HCEC 1CT (cell line): Measurements from ENCODE around the gene AZI2.

Experiments
- DNase-seq: peaks from one replicate; pipeline ENCODE4 v3.0.0-alpha.2; 2017

The AZI2 gene, protein sequence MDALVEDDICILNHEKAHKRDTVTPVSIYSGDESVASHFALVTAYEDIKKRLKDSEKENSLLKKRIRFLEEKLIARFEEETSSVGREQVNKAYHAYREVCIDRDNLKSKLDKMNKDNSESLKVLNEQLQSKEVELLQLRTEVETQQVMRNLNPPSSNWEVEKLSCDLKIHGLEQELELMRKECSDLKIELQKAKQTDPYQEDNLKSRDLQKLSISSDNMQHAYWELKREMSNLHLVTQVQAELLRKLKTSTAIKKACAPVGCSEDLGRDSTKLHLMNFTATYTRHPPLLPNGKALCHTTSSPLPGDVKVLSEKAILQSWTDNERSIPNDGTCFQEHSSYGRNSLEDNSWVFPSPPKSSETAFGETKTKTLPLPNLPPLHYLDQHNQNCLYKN

DNA sequence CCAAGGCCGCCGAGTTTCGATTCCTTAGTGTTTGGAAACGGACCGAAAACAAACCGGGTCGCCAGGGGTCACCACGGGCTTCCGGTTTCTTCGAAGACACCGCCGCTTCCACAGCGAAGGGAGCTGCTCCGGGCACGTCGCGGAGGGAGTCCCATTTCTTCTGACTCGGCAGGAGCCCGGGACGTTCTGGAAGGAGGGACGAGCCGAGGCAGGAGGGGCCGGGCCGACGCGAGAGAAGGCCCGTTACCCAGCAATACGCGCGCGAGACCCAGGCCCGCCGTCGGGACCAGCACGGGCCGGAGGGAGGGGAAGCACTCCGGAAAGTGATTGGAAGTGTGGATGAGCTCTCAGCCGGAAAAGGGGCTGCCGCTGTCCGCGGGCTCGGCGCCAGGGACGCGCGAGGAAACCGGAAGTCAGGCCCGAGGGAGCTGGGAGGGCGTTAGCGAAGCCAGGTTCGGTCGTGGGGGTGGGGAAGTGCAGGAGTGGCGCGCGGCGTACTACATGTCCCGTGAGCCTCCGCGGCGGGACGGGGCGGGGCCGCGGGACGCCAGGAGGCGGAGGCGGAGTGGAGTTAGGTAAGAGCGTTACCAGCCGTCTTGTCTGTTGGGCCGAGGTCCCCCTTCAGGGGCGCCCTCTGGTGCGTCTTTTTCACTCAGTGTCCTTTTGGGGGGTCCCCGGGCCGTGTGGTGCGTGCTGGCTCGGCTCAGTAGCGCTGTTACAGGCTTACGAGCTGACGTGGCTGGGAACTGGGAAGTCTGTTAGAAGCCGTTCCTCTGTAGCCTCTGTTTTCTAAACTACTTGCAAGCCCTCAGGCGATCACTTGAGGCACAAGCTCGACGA lies at the start of gene AZI2, which contains the start of gene ZCWPW2:
AZI2 (minus strand) TSS at position 196 of the 840 bp plus-strand sequence. CDS start 8,207 bp downstream, outside the sequence.
ZCWPW2 (plus strand) TSS at position 93 of the 840 bp plus-strand sequence. CDS start 64,348 bp downstream, outside the sequence.
- DNase-seq: peak; percentile 96

DNA sequence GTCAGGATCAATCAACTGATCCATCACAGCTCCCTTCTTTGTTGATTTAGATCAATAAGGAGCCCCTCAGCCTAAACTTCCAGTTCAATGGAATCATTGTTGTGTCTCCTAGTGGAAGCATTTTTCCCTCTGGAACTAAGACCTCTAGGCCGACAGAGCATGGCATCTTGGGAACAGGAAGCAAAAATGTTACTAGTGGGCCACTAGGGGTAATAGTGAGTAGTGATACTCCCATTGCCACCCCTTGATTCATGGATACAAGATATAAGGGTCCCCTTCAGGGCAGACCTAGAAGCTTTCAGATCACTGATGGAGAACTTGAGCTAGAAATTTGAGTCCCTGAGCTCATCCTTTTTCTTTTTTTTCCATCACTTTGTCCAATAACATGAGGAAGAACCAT lies 40.4 kb upstream of the AZI2 start:
- no peak for DNase-seq

DNA sequence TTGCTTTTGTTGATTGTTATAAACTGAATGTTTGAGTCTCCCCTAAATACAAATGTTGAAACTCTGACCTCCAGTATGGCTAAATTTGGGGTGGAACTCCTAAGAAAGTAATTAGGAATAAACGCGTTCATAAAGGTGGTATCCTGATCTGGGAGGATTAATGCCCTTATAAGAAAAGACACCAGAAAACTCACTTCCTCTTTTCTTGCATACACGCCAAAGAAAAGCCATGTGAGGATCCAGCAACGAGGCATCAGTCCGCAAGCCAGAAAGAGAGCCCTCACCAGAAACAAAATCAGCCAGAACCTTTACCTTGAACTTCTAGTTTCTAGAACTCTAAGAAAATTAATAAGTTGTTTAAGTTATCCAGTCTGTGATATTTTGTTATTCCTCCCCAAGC lies 37.4 kb upstream of the AZI2 start:
- no peak for DNase-seq

DNA sequence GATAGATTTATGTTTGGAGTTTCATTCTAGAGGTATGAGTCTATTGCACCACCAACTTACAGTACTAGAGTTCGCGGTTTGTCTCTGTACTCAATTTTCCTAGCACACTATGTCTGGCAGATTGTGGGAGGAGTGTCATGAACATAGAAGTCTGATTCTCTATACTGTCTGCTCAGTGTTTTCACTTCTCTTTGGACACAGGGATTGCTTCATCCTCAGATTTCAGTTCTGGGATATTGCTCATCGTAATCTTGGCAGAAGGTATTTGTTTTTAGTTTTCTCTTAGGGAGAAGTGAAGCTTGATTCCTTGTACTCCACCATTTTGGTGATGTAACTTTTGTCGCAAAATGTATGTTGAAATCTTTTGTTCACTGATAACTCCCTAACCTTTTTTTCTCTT lies 27.8 kb upstream of the AZI2 start:
- peak; percentile 26 for DNase-seq

DNA sequence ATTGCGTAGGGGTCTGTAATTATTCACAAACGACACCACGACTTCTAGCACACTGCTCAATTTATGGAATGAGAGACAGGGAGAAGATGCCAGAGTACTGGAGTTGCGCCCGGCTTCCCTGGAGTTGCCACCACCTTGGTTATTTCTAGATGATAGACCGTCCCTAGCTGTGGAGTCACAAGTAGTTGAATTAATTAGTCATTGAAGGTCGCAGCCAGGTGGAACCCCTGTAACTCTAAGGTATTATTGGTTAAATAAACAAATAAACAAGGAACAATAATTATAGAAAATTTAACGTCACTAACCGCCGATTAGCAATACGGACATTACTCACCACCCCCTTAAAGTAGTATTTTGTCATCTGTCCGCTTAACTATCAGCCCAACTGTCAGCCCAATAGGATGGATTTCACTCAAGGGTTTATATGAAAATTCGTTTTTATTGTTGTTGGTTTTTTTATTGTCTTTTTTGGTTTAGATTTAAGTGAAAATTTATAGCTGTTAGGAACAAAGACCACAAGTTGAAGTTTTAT lies 911 bp upstream of the AZI2 start:
- no peak for DNase-seq

DNA sequence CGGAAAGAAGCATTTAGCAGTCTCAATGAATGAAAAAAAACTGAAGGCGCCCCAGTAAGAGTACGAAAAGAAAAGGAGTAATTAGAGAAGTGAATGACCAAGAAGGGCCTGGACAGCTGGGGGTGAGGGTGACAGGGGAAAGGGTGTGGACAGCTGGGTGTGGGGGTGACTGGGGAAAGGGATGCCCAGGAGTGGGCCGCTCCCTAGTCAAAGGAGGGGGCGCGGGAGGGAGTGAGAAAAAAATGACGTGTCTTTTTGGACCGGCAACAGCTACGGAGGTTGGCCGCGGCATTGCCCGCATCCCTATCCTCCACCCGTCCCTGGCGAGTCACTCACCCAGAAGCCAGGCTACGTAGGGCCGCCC lies 377 bp downstream of the AZI2 start:
- no peak for DNase-seq

DNA sequence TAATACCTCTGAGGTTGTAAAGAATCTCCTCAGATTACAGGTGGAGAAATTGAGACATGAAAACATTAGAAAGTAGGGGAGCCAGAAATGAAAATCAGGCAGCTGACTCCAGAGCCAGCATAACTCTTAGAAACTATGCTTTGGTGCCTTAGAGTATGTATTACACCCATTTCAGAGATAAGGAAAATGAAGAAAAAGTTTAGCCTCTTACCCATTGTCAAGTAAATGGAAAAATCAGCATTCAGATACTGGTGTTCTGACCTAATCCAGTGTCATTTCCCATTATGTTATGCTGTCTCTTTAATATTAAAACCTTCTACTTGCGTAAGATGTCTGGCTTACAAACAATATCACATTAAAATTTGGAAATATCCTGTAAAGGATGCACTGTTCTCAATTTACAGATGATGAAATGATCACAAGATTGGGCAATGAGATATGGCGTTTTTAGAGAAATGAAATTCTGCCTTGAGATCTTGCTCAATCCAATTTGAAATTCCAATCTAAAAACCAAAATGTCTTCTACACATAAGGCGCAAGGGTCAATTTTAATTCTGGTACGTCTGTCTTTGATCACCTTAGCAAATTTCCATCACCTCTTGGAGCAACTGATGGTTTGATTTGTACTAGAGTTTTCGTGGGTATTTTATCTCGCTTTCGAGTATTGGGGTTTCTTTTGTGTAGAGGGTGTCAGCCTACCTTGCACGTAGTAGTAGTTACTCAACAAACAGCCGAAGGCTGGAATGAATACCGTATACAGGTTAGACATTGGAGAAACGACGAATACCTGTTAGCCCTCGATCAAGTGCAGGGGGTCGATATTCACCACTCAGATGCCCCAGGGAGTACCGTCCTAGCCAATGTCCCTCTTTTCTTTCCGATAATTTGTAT lies 1.0 kb downstream of the AZI2 start:
- peak; percentile 85 for DNase-seq

DNA sequence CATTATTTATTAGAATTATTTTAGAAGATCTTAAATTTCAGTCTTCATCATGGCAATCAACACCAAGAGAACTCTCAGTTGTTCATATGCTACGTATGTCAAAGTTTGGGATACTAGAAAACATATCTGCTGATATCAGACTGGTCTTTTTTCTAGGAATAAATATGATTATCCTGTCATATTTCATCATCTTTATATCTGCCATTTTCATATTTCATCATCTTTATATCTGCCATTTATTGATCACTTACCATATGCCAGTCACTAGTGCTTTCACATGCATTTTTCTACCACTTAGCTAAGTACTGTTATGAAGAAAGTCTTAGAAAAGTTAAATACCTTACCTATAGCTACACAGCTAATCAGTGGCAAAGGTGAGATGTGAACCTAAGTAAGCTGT lies 2.9 kb downstream of the AZI2 start:
- DNase-seq: no peak

DNA sequence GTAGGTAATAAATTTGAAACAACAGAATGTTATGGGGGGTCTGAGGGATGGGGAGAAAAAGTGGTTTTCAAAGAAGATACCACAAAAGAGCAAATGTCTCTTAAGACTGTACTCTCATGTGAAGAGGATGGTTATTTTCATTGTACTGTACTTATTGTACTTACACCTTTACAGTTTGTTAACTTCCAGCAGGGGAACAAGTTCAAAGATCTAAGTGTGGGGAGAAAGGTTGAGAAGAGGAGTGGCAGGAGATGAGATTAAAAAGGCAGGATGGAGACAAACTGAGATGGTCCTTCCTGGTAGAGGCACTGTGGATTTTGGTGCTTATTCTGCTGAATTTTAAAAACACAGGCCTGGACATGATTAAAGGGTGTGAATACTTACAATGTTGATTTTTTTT lies 5.5 kb downstream of the AZI2 start:
- no peak for DNase-seq

DNA sequence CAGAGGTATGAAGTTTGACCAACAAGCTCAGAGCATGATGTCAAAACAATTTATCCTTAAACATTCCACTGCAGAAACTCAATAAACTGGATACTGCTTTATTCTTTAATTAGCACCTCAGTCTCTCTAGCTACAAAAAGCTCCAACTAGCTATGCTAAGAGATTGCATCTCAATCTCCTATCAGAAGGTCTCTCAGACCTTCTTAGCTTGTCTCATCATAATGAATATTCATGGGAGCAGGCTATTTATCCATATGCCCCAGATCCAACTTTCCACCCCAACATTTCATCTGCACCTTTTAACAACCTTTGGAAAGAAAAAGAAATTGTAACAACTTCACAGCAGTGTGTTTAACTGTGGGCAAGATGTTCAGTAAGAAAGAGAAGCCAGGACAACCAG lies 11.4 kb downstream of the AZI2 start:
- no peak for DNase-seq

DNA sequence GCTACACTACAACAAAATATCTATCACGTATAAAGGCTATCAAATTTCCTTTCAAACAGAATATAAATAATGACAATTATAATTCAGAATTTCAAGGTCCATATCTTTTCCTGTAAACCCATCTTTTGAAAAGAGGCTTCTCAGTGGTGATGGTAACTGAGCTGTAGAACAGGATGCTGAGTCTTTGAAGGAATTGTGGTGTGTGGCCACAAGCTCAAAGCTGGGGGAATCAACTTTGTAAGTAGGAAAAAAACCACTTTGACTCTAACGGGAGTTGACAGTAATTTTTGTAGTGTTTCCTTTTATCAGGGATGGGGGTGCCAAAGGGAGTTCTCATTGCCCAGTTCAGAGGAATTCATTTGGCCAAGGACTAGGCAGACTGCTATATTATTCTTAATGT lies 13.4 kb downstream of the AZI2 start:
- DNase-seq: no peak

DNA sequence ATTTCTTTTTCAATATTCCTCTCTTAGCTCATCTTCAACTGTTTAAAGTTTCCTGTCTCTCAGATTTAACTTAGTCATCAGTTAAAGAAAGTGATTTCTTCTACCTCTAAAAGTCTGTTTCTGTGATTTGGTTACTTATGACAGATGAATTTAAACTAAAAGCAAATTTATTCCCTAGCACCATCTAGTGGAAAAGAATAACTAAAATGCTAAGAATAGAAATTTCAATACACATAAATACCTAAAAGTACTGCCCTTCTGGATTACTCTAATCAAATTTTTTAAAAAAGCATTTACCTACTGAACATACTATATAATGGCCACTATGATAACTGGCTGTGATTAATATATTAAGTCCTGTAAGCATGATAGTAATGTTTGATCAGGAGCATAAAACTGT lies 14.1 kb downstream of the AZI2 start:
- DNase-seq: peak; percentile 32

DNA sequence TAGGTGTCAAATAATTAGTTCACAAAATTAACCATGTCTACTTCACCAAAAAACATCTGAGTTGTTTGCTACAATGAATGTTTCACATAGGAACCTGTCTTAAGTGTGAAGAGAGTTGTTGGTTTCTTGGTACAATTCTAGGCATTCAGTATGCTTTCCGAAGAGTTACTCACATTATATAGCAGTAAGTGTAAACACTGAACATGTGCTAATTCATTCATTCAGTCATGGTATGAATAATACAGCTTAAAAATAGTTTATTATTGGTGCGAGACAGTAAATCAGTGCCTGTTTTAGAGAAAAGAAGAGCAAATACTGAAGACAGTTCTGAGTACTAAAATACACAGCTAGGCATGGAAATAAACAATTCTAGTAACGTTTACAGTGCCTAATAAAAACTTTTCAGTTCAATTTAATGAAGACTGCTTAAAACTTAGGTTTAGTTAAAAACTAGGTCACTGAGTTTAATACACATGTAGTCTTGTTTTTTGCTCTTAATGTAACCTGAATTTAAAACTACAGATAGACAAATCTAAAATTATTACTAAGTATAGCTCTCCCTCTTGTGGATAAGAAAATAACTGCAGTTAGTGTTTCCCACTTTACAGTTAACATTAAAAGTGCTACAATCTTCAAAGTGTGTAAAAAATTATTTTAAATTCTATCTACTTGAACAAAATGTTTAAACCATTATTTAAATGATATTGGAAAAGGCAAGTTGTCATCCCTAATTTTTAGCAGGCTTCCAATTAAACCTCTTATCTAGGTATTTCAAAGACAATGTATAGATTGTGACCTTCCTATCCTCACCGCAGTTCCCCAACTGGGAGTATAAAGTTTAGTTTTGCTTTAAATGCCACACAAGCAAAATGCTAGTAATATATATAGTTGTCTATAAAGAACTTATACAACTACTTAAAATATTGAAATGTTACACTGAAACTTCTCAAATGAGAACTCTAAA lies 20.2 kb downstream of the AZI2 start:
- peak; percentile 36 for DNase-seq

DNA sequence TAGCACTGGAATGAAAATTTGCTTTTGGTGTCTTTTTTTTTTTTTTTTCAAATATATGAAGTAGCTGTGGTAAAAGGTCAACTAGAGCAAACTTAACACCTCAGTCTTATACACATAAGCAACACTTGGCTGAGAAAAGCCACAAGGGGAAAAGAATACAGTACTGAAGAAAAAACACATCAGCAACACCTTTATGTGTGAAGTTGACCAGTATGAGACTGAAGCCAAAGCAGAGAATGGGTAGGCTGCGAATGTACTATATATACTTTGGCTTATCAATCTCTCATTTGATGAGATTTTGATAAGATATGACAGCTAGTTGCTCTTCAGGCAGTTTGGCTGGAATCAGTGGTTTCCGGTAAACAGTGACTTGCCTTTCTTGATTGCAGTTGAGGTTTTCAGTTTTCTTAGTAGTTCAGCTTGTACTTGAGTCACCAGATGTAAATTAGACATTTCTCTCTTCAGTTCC lies 22.1 kb downstream of the AZI2 start:
- no peak for DNase-seq

DNA sequence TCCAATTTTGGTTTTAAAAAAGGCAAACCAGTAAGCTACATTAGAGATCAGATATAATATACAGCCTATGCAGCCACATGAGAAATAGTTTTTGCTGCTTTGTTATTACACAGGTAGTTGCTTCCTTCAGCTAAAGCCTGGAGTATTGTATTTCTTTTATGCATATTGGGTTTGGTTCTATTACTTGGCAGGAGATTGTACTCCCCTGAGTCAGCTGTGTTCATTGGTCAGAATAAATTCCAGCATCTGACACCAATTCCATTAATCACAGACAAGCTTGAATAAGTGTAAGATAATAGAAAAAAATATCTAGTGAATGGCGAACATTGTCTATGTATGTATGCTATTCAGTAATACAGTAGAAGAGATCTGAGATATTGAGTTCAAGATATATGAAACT lies 26.2 kb downstream of the AZI2 start:
- DNase-seq: peak; percentile 51

DNA sequence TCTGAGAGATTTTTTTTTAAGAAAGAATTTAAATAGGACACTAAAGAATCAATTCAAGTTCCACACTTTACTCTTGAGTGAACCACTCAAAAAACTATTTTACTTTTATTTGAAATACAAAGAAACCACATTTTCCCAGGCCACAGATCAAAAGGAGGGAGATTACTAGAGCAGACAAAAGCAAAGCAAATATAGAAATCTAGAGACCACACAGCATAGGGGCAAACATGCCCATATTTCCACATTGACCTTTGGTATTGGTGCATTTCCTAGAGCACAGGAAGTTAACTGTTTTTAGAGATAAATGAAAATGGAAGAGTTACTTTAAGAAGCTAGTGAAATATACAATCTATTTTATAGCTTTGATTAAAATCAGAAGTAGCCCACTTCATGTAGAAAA lies 27.6 kb downstream of the AZI2 start:
- no peak for DNase-seq

DNA sequence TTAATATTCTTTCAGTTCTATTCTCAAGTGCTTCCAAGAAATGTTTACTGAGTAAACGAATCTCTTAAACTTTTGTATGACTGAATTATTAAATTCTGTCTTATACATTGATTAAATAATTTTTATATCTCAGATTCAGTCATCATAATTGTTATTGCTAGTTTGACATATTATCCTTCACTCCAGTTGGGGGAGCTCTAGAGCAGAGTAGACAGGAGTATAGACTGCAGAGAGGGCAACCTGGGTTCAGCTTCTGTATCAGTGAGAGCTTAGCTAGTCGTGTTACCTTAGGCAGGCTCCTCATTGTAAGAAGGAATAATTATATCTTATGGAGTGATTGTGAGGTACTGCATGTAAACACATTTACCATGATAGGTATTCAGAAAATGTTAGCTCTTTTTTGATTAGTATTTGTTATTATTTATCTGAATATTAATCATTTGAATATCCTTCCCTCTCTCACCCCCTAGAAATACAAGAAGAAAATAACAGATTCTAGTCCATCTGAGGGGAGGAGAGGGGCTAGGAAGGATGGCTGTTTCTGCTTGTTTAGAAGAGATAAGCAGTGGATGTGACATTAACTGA lies 31.1 kb downstream of the AZI2 start:
- peak; percentile 45 for DNase-seq

DNA sequence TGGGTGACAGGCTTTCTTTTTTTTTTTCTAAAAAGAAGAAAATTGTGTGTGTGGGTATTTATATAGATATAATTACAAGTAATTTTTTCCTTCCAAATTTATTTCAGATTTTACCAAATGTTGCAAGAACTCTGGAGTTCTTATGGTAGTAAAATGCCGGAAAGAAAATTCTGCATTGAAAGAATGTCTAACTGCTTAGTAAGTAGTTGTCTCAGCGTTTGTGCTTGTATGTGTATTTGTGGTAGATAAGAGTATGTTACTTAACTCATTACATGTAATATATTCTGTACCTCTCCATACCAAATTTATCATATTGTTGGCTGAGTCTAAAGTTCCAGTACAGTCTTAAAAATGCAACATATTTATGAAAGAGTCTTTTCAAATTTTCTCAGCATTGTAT lies 32.4 kb downstream of the AZI2 start:
- DNase-seq: no peak

DNA sequence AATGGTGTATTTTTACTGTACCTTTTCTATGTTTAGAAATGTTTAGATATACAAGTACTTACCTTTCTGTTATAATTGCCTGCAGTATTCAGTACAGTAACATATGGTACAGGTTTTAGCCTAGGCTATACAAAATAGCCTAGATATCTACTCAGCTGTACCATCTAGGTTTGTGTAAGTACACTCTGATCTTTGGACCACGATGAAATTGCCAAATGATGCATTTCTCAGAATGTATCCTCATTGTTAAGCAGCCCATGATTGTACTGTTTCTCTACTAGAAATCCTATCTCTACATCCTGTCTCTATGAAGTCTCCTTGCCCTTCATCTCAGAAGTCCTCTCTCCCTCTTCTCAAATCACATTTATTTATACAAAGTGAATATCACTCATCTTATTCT lies 32.9 kb downstream of the AZI2 start:
- DNase-seq: no peak

DNA sequence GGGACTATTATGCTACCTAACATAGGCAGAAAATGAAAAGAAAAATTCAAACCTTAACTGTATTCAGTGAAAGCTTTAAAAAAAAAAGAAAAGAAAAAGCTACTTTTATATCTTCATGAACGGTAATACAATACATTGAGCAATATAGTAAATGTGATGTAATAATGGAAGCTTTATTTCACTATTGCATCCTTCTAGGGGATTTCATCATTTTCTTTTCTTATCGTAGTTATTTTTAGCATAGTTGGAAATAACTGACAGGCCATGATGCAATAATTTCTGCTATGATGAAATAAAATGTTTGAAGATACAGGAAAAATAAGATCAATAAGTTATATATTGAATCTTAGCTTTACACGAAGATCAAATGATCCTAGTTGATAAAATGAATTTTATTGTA lies 40.4 kb downstream of the AZI2 start:
- no peak for DNase-seq

DNA sequence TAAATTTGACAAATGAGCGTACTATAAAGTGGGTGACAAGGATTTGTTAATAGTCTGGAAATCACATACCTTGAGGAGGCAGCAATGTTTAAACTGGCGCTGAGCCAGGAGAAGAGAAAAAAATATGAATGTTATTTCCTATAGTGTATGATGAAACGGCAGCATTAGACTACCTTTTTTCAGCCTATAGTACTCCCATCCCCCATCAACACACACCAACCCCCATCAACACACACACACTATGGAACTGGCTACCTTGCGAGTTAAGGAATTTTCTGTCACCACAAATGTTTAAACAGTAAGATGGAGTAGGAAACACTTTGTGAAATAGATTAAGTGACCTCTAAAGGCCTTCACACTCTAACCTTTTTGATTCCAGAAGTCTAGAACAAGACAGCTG lies 46.9 kb downstream of the AZI2 start:
- DNase-seq: no peak
